Activated effector memory CD4-positive, alpha-beta T cell treated with Interleukin-2 at 50 U/mL for 16 hours (primary cell): Measurements from ENCODE around the gene ZC3H10.
"Not testable (repeated sequence)": the region's sequence is repeated elsewhere in the genome, so short reads cannot be mapped to it uniquely, and the experiment has no call there.

ENCODE experiments used
- DNase-seq: peaks from one replicate; pipeline ENCODE4 v3.0.0-alpha.2; 2020

ZC3H10 gene

DNA sequence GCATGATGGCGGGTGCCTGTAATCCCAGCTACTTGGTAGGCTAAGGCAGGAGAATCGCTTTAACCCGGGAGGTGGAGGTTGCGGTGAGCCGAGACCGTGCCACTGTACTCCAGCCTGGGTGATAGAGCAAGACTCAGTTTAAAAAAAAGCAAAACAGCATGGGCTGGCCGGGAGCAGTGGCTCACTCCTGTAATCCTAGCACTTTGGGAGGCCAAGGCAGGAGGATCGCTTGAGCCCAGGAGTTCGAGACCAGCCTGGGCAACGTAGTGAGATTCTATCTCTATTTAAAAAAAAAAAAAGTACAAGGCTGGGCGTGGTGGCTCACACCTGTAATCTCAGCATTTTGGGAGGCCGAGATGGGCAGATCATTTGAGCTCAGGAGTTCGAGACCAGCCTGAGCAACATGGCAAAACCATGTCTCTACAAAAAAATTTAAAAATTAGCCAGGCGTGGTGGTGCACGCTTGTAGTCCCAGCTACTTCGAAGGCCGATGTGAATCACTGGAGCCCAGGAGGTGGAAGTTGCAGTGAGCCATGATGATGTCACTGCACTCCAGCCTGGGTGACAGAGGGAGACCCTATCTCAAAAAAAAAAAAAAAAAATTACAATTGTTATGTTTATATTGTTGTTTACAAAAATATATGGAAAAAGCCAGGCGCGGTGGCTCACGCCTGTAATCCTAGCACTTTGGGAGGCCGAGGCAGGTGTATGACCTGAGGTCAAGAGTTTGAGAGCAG, 38.6 kb downstream of the ZC3H10 start:
- not testable (repeated sequence) for DNase-seq

DNA sequence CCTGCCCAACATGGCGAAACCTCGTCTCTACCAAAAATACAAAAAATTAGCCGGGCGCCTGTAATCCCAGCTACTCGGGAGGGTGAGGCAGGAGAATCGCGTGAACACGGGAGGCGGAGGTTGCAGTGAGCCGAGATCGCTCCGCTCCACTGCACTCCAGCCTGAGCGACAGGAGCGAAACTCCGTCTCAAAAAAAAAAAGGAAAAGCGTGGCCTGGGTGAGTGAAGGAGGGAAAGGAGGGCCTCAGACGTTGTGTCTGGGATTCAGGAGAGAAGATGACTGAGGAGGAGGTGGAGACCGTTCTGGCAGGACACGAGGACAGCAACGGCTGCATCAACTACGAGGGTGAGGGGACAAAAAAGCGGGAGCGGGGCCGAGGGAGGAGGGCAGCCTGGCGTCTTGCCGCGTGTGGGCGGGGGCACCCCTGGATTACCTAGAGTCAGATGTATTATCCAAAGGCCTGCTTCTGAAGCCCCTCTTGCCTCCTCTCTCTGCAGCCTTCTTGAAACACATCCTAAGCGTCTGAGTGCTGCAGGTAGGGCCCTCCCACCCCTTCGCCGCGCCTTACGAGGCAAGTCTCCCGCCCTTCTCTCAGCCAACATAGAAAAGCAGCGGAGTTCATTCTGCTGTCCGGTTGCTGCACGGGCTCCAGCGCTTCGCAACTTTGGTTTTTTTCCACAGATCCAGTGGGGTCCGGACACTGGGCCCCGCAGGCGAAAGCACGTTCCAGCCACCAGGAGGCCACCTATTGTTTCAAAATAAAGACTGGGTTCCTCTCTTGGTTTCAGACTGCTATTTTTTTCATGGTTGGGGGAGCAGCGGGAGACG, 39.3 kb downstream of the ZC3H10 start:
- peak; percentile 57 for DNase-seq

DNA sequence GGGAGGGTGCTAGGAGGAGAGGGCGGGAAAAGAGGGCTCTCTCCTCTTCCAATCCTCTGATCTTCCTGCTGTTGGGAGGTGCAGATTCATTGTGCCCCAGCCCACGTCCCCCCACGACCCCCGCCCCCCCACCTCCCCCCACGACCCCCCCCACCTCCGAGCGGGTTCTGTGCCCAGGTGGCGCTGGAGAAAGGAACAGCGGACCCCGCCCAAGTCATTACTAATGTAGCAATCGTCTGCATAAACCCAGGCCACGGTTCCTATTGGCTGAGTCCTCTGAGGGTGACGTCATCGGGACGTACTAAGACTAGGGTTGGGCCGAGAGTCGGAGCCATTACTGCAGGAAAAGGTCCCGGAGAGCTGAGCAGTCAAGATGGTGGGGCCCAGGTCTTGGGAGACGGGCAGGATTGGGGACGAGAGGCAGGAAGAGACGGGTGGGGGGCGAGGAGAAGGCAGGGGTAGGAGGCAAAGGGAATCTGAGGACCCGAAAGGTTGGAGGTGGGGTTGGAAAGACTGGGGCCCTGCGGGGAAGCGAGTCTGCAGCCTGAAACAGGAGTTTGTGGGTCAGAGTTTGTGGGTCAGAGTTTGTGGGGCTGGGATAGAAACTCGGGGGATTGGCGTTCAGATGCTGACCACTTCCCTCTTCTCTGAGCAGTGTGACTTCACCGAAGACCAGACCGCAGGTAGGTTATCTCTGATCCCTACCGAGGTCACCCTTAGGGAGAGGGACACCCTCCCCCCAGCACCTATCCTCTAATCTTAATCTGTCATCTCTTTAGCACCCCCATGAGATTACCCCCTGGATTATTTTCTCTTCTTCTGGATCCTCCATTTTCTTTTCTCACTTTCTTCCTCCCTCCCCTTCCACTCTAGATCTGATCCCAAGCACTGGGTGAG, 40.2 kb downstream of the ZC3H10 start, which contains the start of gene MYL6:
Gene MYL6 (plus strand): TSS at position 331 of the 897 bp plus-strand sequence. CDS start 43 bp downstream, at position 374.
- peak; percentile 83 for DNase-seq

DNA sequence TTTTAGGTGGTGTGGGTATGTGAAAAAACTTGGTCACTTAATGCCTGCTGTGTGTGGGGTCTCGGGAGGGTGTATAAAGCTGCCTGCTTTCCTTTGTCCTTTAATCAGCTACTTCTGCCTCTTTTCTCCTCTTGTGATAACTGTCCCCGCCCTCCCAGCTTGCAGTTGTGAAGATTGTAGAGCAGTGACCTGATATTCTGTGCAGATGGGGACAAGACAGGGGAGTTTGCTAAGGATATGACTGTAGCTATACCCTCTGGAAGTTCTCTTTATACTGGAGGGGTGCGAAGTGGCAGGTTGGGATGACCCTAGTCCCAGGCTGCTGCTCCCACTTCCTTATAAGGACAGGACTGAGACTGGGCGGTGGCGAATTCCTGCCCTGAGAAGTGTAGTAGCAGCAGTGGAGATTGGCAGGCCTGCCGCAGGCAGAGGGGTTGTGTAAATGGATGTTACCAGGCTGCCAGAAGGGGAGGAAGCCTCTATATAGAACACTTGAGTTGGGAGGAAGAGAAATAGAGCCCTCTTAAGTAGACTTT, 40.9 kb downstream of the ZC3H10 start:
- no peak for DNase-seq

DNA sequence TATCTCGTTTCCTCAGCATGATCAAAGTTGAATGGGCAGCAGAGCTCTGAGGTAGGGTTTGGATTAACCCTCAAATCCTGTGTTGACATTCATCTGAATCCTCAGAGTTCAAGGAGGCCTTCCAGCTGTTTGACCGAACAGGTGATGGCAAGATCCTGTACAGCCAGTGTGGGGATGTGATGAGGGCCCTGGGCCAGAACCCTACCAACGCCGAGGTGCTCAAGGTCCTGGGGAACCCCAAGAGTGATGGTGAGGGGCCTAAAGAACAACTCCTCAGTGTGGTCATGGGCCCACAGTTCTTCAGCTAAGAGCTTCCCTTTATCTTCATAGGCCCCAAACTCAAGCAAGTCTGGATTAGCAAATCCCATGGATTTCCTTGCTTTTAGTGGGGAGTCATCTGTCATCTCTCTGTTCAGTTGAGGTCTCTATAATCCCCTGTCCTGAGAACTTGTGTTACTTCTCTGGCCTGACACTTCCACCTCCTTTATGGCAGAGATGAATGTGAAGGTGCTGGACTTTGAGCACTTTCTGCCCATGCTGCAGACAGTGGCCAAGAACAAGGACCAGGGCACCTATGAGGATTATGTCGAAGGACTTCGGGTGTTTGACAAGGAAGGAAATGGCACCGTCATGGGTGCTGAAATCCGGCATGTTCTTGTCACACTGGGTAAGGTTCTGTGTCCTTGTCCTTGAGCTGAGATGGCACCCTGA, 41.6 kb downstream of the ZC3H10 start:
- DNase-seq, result no peak

DNA sequence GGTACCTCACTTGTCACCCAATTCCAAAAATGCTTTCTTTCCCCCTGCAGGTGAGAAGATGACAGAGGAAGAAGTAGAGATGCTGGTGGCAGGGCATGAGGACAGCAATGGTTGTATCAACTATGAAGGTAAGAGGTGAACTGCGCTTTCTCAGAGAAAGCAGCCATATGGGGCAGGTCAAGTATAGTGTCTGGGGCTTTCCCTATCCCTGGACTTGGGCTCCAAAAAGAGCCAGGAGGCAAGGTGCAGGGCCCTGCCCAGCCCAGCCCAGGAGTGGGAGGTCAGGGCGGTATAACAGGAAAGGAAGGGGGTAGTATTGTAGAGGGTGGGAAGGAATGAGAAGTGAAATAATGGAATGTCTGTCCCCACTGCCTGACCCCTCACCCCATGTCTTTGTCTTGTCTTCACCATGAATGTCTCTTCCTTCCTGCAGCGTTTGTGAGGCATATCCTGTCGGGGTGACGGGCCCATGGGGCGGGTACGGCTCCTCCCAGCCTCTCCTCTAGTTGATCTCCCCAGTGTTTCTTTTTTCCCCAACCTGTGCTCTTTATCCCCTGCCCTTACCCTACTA, 42.2 kb downstream of the ZC3H10 start:
- peak; percentile 49 for DNase-seq

DNA sequence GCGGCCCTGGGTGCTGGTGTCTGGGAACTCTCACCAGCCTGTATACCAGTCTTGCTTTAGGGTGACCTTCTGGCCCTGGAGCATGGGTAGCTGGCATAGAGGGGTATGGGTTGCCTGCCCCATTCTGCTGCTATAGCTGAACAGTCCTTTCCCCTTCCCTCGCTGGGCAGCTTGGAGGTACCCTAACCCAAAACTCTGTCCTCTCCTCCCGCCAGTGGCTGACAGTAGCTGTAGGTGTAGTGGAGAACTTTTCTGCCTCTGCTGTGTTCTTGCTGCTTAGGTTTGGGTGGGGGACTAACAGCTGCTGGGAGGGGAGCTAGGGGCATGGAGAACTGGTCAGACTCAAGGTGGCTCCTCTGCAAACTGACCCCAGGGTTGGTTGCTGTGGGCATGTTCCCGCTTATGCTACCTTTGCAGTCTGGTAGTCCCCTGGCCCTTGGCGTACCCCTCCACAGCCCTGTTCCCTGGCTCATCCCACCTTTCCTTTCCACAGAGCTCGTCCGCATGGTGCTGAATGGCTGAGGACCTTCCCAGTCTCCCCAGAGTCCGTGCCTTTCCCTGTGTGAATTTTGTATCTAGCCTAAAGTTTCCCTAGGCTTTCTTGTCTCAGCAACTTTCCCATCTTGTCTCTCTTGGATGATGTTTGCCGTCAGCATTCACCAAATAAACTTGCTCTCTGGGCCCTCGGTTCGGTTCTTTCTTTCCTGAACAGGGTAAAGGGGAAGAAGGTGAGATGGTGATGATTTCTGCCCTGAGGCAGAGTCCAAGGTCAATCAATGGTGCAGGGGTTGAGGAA, 43.0 kb downstream of the ZC3H10 start:
- DNase-seq, result no peak

DNA sequence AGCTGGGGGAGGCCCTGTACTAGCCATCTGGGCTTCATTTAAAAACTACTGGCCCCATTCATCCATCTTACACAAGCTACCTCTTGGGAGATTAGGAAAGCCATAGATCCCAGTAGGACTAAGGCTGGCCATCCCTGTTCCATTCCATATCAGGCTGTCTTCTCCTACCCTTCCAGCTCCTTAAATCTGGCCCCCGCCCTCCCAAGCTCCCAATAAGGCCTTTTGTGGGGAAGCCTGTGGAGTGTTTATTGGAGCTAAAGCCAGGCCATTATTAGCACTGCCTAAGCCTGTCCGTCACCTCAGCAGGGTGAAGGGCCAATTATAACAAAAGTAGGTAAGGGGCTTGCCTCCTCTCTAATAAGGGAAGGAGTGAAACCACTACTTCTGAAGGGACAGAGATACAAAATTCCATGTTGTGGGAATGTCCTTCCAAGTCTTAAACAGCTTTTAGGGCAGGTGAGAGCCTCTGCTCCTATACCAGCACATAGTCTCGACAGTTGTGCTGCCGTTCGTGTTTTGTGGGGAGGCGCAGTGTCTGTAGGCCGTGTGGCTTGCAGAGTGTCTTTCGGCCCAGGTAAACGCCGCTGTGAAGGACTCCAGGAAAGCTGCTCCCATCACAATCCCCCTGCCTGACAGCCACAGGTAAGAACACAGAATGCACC, 43.8 kb downstream of the ZC3H10 start:
- DNase-seq, result no peak

DNA sequence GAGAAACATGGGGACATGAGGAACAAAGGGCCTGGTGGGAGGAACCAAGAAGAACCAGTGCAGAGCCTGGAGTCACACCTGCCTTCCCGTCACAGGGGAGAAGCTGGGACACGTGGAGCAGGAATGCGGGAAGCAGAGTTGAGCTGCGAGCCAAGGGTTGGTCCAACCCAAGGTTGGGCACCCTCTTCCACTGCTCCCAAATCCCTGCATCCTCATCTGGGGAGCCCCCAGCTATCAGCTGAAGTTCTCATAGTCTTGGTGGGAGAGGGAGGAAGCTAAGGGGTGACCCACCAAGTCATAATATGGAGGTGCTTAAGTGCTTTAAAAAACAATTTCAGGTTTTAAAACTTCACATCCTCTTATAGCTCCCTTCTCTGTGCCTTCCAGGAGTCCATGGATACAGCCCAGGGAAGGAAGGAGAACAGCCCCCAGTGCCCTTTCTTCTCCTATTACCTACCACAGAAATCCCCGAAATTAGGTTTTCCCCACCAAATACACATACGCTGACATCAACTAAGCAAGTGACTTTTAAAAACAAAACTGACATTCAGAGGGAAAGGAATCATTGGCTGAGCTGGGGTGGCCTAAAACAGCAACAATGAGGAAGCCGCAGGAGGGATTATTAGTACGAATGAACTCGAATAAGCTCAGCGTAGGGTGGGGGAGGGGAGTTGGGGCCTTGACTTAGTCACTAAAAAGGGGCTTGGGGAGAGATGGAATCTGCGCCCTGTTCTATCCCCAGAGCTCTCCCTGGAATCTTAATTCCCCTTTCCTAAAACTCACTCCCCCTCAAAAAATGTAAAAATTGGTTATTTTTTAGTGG, 44.6 kb downstream of the ZC3H10 start:
- no peak for DNase-seq

DNA sequence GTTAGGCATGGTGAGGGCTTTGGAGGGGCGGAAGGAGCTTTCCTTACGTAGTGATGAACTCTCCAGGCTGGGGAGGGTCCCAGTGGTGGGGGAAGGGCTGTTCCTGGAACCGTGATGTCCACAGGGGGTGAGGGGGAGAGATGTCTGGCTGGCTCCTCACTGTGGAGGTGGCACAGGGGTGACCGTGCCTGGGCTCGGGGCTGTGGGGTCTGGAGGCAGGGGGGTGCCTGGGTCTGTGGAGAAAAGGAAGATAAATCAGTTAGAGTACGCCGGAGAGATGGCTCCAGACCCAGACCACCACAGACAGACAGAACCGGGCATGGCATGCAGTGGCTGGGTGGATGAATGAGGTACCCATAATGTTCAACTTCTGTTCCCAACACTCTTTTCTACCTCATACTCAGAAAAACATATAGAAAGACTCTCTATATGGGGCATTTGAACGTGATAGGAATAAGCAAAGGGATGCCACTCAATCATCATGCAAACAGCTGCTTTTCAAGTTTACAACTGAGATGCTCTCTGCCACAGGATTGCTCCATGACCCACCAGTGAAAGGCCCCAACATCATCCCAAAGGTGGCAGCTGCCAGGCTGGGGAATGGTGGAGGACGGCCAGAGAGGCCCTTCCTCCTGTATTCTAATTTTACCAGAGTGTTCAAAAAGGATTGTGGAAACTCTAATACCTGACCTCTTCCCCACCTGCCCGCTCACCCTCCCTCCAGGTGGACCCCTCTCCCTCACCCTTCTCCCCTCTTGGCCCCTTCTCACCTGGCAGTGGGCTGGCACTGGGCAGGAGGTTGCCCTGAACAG, 45.7 kb downstream of the ZC3H10 start:
- no peak for DNase-seq

DNA sequence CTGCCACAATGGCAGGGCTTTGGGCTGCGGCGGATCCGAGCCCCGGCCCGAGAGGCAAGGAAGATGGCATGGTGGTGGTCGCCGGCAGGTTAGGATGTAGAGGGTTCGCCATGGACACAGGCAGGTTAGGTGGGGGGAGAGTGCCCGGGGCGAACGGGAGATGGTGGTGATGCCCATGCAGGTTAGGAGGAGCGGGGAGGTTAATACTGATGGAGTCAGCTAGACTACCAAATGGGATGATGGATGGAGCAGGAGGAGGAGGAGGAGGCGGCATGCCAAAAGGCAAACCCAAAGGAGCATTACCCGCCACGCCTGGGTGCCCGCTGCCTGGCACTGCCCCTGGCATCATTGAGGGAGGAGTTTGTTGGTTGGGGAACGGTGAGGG, 46.3 kb downstream of the ZC3H10 start:
- no peak for DNase-seq

DNA sequence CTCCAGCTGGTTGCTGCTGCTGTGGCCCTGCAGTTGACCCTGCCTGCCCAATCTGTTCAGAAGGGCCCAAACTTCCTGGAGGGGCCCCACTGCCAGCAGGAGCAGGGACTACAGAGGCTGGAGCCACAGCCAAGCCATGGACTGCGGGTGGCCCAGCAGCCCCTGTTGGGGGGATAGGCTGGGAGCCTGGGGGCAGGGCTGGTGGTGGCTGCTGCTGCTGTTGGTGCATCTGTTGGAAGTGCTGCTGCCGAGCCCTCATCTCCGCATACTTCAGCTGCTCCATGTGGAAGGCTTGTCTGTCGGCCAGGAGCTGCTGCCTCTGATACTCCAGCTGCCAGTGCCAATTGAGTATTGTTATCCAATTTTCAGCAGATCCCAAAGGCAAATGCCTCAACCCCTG, 47.3 kb downstream of the ZC3H10 start:
- DNase-seq, result no peak

DNA sequence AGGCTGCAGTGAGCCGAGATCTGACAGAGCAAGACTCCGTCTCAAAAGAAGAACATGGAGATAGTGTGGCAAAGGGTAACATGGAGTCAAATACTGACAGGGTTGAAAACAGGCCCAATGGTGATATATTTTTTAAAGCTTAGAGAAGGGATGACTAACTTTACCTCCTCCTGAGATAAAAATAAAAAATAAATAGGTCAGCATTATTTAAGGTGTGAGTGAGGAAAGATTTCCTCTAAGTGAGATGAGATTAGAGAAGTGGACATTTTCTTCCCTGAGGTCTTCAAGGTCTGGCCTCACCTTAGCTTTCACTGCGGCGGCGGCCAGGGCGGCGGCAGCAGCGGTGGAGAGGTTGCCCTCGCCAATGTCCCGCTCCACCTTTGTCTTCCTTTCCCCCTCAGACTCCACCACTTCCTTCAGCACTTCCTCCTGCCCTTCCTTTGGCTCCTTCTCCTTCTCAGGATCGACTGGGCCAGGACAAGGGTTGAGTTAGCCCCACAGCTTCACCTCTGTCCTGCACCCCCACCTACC, 51.2 kb downstream of the ZC3H10 start:
- no peak for DNase-seq

DNA sequence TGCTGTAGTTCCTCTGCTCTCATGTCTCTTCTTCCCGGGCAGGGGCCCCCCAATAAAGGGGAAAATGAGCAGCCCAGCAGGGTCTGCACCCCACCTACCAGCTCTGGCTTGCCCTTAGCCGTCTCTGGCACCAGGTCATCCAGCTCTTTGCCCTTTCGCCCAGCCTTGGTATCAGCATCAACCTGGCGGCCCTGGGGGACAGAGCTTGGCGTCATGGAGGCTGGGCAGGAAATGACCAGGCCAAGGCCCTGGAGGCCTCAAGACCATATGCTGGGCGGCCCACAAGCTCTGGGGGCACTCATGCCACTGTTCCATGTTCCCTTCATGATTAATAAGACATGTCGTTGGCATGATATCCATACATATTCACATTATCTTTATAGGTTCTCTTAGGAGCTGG, 54.8 kb downstream of the ZC3H10 start:
- no peak for DNase-seq
